ENCODE results near the gene MEX3D.
"Not testable (repeated sequence)": the region's sequence is repeated elsewhere in the genome, so short reads cannot be mapped to it uniquely, and the experiment has no call there.

MEX3D gene

DNA sequence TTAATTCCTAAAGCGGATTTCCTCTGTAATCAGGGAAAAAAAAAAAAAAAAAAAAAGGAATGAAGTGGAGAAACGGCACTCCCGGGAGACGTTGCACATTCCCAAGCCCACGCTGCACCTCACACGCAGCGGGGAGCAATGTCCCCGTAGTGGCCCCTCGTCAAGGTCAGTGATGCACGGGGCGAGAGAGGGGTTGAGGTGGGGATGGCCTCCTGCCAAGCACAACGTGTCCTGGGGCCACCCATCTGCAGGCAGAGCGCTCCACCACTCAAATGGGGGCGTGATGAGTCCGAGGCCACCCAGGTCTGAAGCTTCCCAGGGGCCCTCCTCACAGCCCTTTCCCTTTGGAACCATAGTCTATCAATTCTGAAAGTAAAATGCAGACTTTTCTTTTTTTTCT lies 29.1 kb downstream of the MEX3D start:
- H3K9me3 ChIP-seq (ENCODE audit: control insufficient read depth, insufficient read depth, low read depth, low read length) = no peaks in the 10 kb centered on the region
- ChIA-PET POLR2A (no interaction called here), CTCF (no interaction called here)
- H3K27ac ChIP-seq (ENCODE audit: extremely low read depth, low read depth, low read length) = no peak overlapping the region
- no peaks in the 10 kb centered on the region for H3K4me1 ChIP-seq (ENCODE audit: control insufficient read depth, insufficient read depth, low read length)
- no peaks in the 10 kb centered on the region for H3K36me3 ChIP-seq (ENCODE audit: control insufficient read depth in 2 of 2, insufficient read depth in 1 of 2, low read length in 2 of 2)
- TF ChIP-seq ZFHX2 (tag by site-specific recombination; conservative IDR thresholded peaks at IDR 0.05) (peak; percentile 21; the same call in 1 of the 2 replicates), KLF7 (tag by site-specific recombination; IDR thresholded peaks at IDR 0.05; ENCODE audit: borderline replicate concordance) (no peak), REST (tag by site-specific recombination; IDR thresholded peaks at IDR 0.05) (no peak), OSR2 (tag by site-specific recombination; IDR thresholded peaks at IDR 0.05) (no peak), GLIS2 (tag by site-specific recombination; IDR thresholded peaks at IDR 0.05) (0 out of 2 replicates have a peak, but pooled peaks have one; percentile 17), SCRT2 (tag by site-specific recombination; IDR thresholded peaks at IDR 0.05) (no peak), ZIC2 (tag by site-specific recombination; IDR thresholded peaks at IDR 0.05) (peak; percentile 54; the same call in 1 of the 2 replicates), ZNF664 (tag by site-specific recombination; IDR thresholded peaks at IDR 0.05) (no peak), GLIS1 (tag by site-specific recombination; IDR thresholded peaks at IDR 0.05) (peak; percentile 76), IKZF3 (tag by site-specific recombination; IDR thresholded peaks at IDR 0.05) (no peak), ZNF416 (tag by site-specific recombination; IDR thresholded peaks at IDR 0.05) (no peak), ZNF654 (tag by site-specific recombination; IDR thresholded peaks at IDR 0.05; ENCODE audit: low read depth) (no peak)
- no peak overlapping the region for H3K4me3 ChIP-seq (ENCODE audit: low read depth, low read length)

- H3K9me3 ChIP-seq (ENCODE audit: control insufficient read depth, insufficient read depth, low read depth, low read length); H3K4me3 ChIP-seq (ENCODE audit: low read depth, low read length); H3K4me1 ChIP-seq (ENCODE audit: control insufficient read depth, insufficient read depth, low read length); H3K27ac ChIP-seq (ENCODE audit: extremely low read depth, low read depth, low read length); H3K36me3 ChIP-seq (ENCODE audit: control insufficient read depth in 2 of 2, insufficient read depth in 1 of 2, low read length in 2 of 2): not testable (repeated sequence)
- CTCF ChIA-PET = interaction anchor here (0.7 to 1.5 kb wide), 3 partner anchors 11 to 302 kb away, joined by 3 to 7 read pairs (median 5); no protein-coding TSS in a partner anchor
- POLR2A ChIA-PET = interaction anchor here (0.7 kb wide), 1 partner anchor 47 kb away, joined by 5 read pairs; no protein-coding TSS in a partner anchor
- TF ChIP-seq ZNF707 (tag by site-specific recombination; IDR thresholded peaks at IDR 0.05) = peak; percentile 96
- TF ChIP-seq ZNF121 (tag by site-specific recombination; IDR thresholded peaks at IDR 0.05) = peak; percentile 22; the same call in 1 of the 2 replicates
Observed at GRCh38 chr19:1535699-1536098, 32.4 kb downstream of the MEX3D start.

DNA sequence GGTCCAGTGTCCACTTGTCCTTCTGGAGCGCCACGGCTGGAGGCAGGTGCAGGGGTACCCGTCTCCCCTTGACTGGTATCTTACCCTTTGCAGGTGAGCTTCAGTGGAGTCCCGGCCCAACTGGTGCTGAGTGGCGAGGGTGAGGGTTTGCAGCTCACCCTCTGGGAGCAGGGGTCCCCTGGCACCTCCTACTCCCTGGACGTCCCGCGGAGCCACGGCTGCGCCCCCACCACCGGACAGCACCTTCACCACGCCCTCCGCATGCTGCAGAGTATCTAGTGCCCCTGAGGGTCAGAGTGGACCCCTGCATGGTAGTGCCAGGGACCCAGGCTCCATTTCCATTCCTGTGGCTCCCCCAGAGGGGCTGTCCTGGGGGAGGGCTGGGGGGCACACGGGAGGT lies 33.2 kb downstream of the MEX3D start:
- H3K4me3 ChIP-seq (ENCODE audit: low read depth, low read length) = no peak overlapping the region
- H3K27ac ChIP-seq (ENCODE audit: extremely low read depth, low read depth, low read length) = no peak overlapping the region
- H3K9me3 ChIP-seq (ENCODE audit: control insufficient read depth, insufficient read depth, low read depth, low read length) = no peaks in the 10 kb centered on the region
- H3K36me3 ChIP-seq (ENCODE audit: control insufficient read depth in 2 of 2, insufficient read depth in 1 of 2, low read length in 2 of 2) = no peaks in the 10 kb centered on the region
- CTCF ChIA-PET = interaction anchor here (0.7 to 1.1 kb wide), 2 partner anchors 11 to 279 kb away, joined by 3 to 7 read pairs; no protein-coding TSS in a partner anchor
- H3K4me1 ChIP-seq (ENCODE audit: control insufficient read depth, insufficient read depth, low read length) = no peaks in the 10 kb centered on the region
- POLR2A ChIA-PET = no interaction called here
- no peak for TF ChIP-seq ZNF140 (tag by site-specific recombination; IDR thresholded peaks at IDR 0.05)
- no peak for TF ChIP-seq ZBTB10 (tag by site-specific recombination; IDR thresholded peaks at IDR 0.05)
- no peak for TF ChIP-seq ZNF248 (tag by site-specific recombination; IDR thresholded peaks at IDR 0.05)
- TF ChIP-seq ATF2 (tag by site-specific recombination; IDR thresholded peaks at IDR 0.05; ENCODE audit: low read depth) = no peak
- TF ChIP-seq ZNF768 (tag by site-specific recombination; IDR thresholded peaks at IDR 0.05) = no peak
- no peak for TF ChIP-seq ZNF473 (tag by site-specific recombination; IDR thresholded peaks at IDR 0.05)
- no peak for TF ChIP-seq ZNF157 (tag by site-specific recombination; IDR thresholded peaks at IDR 0.05)
- no peak for TF ChIP-seq TSHZ1 (tag by site-specific recombination; IDR thresholded peaks at IDR 0.05; ENCODE audit: borderline replicate concordance)
- TF ChIP-seq IKZF3 (tag by site-specific recombination; IDR thresholded peaks at IDR 0.05) = no peak
